ENCODE results near the gene FAM169A. TPM values are rescaled to one million over a fixed set of nuclear protein-coding genes. Genes with fewer than 3 reads are reported as not detected.

The FAM169A gene
- total and polyA plus RNA-seq, 10 of the 15 experiments (the other 5 are each of a cell fraction or from before 2014, with no cell fraction given): 0.37 to 15.4 (median 4.7) TPM

GRCh38 chr5:74837115-74837514 is 29.1 kb downstream of the FAM169A start:
- intact Hi-C loops (cut with micrococcal nuclease; ENCODE audit: unreplicated experiment) (no loop called here), in situ Hi-C loops (cut with MboI) (no loop called here)
- Histone ChIP-seq H4K20me1 (ENCODE audit: control insufficient read depth, insufficient read depth) (no peaks in the 10 kb centered on the region), H3K36me3 (ENCODE audit: control insufficient read depth in 2 of 2, insufficient read depth in 2 of 2, low read length in 1 of 2) (no peaks in the 10 kb centered on the region), H3K9me3 (replicated peaks; ENCODE audit: control insufficient read depth, insufficient read depth, low read length) (peaks cover 2% of the 10 kb centered on the region; the same call in 2 of the 3 replicates), H3K27ac (ENCODE audit: control insufficient read depth, insufficient read depth) (no peak overlapping the region), H3K27me3 (replicated peaks in 1 of 2; ENCODE audit: control insufficient read depth in 2 of 2, insufficient read depth in 2 of 2, low read length in 1 of 2) (no peaks in the 10 kb centered on the region), H3K9ac (ENCODE audit: control insufficient read depth, insufficient read depth, low read length) (no peak overlapping the region), H3K4me2 (ENCODE audit: control insufficient read depth, insufficient read depth) (no peak overlapping the region), H3K4me1 (ENCODE audit: control insufficient read depth, insufficient read depth, low read length) (no peaks in the 10 kb centered on the region), H2AFZ (ENCODE audit: control insufficient read depth, low read depth, low read length) (no peak overlapping the region), H3K4me3 (no peak overlapping the region), H3K79me2 (ENCODE audit: control insufficient read depth, insufficient read depth, low read length) (no peaks in the 10 kb centered on the region)
- ChIA-PET CTCF (interaction anchor here (1.2 kb wide), 1 partner anchor 84 kb away, joined by 4 read pairs; no protein-coding TSS in a partner anchor), POLR2A (no interaction called here), SMC1A (ENCODE audit: uncharacterized antibody, unreplicated experiment) (no interaction called here), RAD21 (ENCODE audit: unreplicated experiment) (no interaction called here)
- ATAC-seq (no peak), FAIRE-seq (no peak), DNase-seq (ENCODE audit: low read depth, low spot score) (no peak)
- no TSS peak for BruUV-seq (replicated peaks)
- WGBS (ENCODE audit: insufficient coverage, insufficient replicate concordance, low lambda C conversion rate, missing lambda C conversion rate): 75% methylated on average over 1 of the region's 1 CpG
- TF ChIP-seq ZNF217 (IDR thresholded peaks at IDR 0.05) (no peak), BCL11A (IDR thresholded peaks at IDR 0.05; ENCODE audit: low read depth, low read length) (no peak), RAD21 (IDR thresholded peaks at IDR 0.05; ENCODE audit: insufficient read depth, low read depth, low read length) (no peak), YBX1 (IDR thresholded peaks at IDR 0.05) (no peak), FOXK2 (IDR thresholded peaks at IDR 0.05) (no peak), MXI1 (IDR thresholded peaks at IDR 0.05; ENCODE audit: low read depth, low read length) (no peak), ZSCAN29 (IDR thresholded peaks at IDR 0.05) (no peak), BCL3 (IDR thresholded peaks at IDR 0.05; ENCODE audit: borderline replicate concordance, insufficient read depth, low read depth, low read length, poor library complexity, severe bottlenecking) (no peak), REST (IDR thresholded peaks at IDR 0.05; ENCODE audit: low read depth, low read length) (no peak), SREBF1 (IDR thresholded peaks at IDR 0.05; ENCODE audit: low read length) (no peak), BRCA1 (IDR thresholded peaks at IDR 0.05; ENCODE audit: low read depth, low read length) (no peak), ZBTB40 (IDR thresholded peaks at IDR 0.05; ENCODE audit: borderline replicate concordance) (no peak), PBX3 (IDR thresholded peaks at IDR 0.05; ENCODE audit: insufficient replicate concordance, low read depth, low read length) (no peak)
